PC-9 (cell line): ENCODE data around the gene PHLDB2. TPM values are rescaled to one million over a fixed set of nuclear protein-coding genes. Genes with fewer than 3 reads are reported as not detected.

Experiments
- BruUV-seq: library from RNA; stranded (reverse); fragments of 400-500 nt; replicated peaks from 2 replicates; lab custom pipeline; 2021; lab: Mats Ljungman, UMichigan
- CTCF ChIA-PET: fragments of 300-600 bp; sonication (Branson Sonifier 250); formaldehyde crosslinking; loops from one replicate; lab custom pipeline; 2022; ENCODE audit warnings: antibody characterized with exemption; lab: Charles Lee
- POLR2A ChIA-PET: fragments of 300-600 bp; sonication (Branson Sonifier 250); formaldehyde crosslinking; loops from one replicate; lab custom pipeline; 2022; ENCODE audit warnings: antibody characterized with exemption; ENCODE audit not compliant: unreplicated experiment; lab: Charles Lee
- DNase-seq, 2 experiments: peaks; one replicate each; pipeline versions ENCODE4 v3.0.0 to v3.0.0-alpha.2; 2015 to 2022; ENCODE audit warnings: mixed read lengths in 1 of 2
- H2AFZ ChIP-seq: fragments of 200-600 bp; sonication (generic); 2 replicates; pipeline ENCODE4 v1.8.1; 2017; ENCODE audit warnings: antibody characterized with exemption
- H3F3A ChIP-seq: fragments of 200-600 bp; sonication (generic); 2 replicates; pipeline ENCODE4 v1.8.1; 2017; ENCODE audit warnings: antibody characterized with exemption, mild to moderate bottlenecking, low read depth; ENCODE audit not compliant: insufficient read depth
- H3K27ac ChIP-seq: fragments of 200-600 bp; sonication (generic); 2 replicates; pipeline ENCODE4 v1.6.1; 2016; ENCODE audit warnings: mixed run types
- H3K27me3 ChIP-seq: fragments of 200-600 bp; sonication (generic); 2 replicates; pipeline ENCODE4 v1.6.1; 2016; ENCODE audit warnings: low read depth, mixed run types; ENCODE audit not compliant: insufficient read depth
- H3K36me3 ChIP-seq: fragments of 200-600 bp; sonication (generic); 2 replicates; pipeline ENCODE4 v1.6.1; 2016; ENCODE audit warnings: low read depth, mixed run types
- H3K4me1 ChIP-seq: fragments of 200-600 bp; sonication (generic); replicated peaks from 2 replicates; pipeline ENCODE4 v1.6.1; 2016; ENCODE audit warnings: mixed run types; ENCODE audit not compliant: insufficient read depth
- H3K4me2 ChIP-seq: fragments of 200-600 bp; sonication (generic); 2 replicates; pipeline ENCODE4 v1.6.1; 2017; ENCODE audit warnings: mixed run types
- H3K4me3 ChIP-seq: fragments of 200-600 bp; sonication (generic); 2 replicates; pipeline ENCODE4 v1.6.1; 2016; ENCODE audit warnings: mixed run types
- H3K79me2 ChIP-seq: fragments of 200-600 bp; sonication (generic); 2 replicates; pipeline ENCODE4 v1.6.1; 2017; ENCODE audit warnings: low read depth, mixed run types
- H3K9me2 ChIP-seq: fragments of 200-600 bp; sonication (generic); 2 replicates; pipeline ENCODE4 v1.8.1; 2017; ENCODE audit warnings: mild to moderate bottlenecking; ENCODE audit not compliant: insufficient read depth
- H3K9me3 ChIP-seq: fragments of 200-600 bp; sonication (generic); 2 replicates; pipeline ENCODE4 v1.8.1; 2016; ENCODE audit warnings: low read depth; ENCODE audit not compliant: insufficient read depth
- H4K20me1 ChIP-seq: fragments of 200-600 bp; sonication (generic); 2 replicates; pipeline ENCODE4 v1.8.1; 2017; ENCODE audit not compliant: insufficient read depth
- CTCF ChIP-seq: fragments of 200-600 bp; sonication (generic); conservative IDR thresholded peaks from 2 replicates; pipeline ENCODE4 v1.6.1; 2017; ENCODE audit warnings: mixed run types, antibody characterized with exemption, mild to moderate bottlenecking, moderate library complexity
- EZH2 ChIP-seq: fragments of 200-600 bp; sonication (generic); IDR thresholded peaks from 2 replicates; pipeline ENCODE4 v1.8.0; 2017; ENCODE audit warnings: antibody characterized with exemption, low read depth
- intact Hi-C: fragments of 100-400 bp; cut with micrococcal nuclease; formaldehyde crosslinking; loops from one replicate; pipeline ENCODE4 v1.10.0; 2022; ENCODE audit not compliant: unreplicated experiment
- total RNA-seq: library from RNA; stranded (reverse); gene quantifications from 2 replicates; pipeline ENCODE4 v1.2.3, GENCODE V29; 2021

PHLDB2 gene
- total RNA-seq, 1 experiment from 2014 or later, result 42.7 TPM

- POLR2A ChIA-PET, result interaction anchor here (0.6 kb wide), 1 partner anchor 54 kb away, joined by 3 read pairs; no protein-coding TSS in a partner anchor
- H3F3A ChIP-seq, result no peaks in the 10 kb centered on the region
- no peaks in the 10 kb centered on the region for H3K9me2 ChIP-seq
- no peak for DNase-seq
- H3K27me3 ChIP-seq, result no peaks in the 10 kb centered on the region
- no peaks in the 10 kb centered on the region for H3K79me2 ChIP-seq
- H4K20me1 ChIP-seq, result no peaks in the 10 kb centered on the region
- H3K27ac ChIP-seq, result no peak overlapping the region
- H3K4me2 ChIP-seq, result no peak overlapping the region
- no peak overlapping the region for H3K4me3 ChIP-seq
- TF ChIP-seq CTCF (no peak), EZH2 (no peak)
- BruUV-seq, result no TSS peak
- no peaks in the 10 kb centered on the region for H3K4me1 ChIP-seq
- intact Hi-C loops, result no loop called here
- H3K9me3 ChIP-seq, result peaks cover 9% of the 10 kb centered on the region
- CTCF ChIA-PET, result no interaction called here
- no peaks in the 10 kb centered on the region for H3K36me3 ChIP-seq
- H2AFZ ChIP-seq, result no peak overlapping the region
These were observed 36.3 kb upstream of the PHLDB2 start for GRCh38 chr3:111822804-111823203.

GRCh38 chr3:111823341-111823855, 35.7 kb upstream of the PHLDB2 start:
- intact Hi-C loops, result no loop called here

GRCh38 chr3:111824351-111824750, 34.7 kb upstream of the PHLDB2 start:
- BruUV-seq, result no TSS peak
- Histone ChIP-seq H3K4me2 (no peak overlapping the region), H2AFZ (no peak overlapping the region), H3K9me2 (no peaks in the 10 kb centered on the region), H3F3A (no peaks in the 10 kb centered on the region), H3K4me3 (no peak overlapping the region), H3K4me1 (peaks cover 6% of the 10 kb centered on the region; the same call in 1 of the 2 replicates), H3K79me2 (no peaks in the 10 kb centered on the region), H3K9me3 (peaks cover 7% of the 10 kb centered on the region), H3K27ac (no peak overlapping the region), H4K20me1 (no peaks in the 10 kb centered on the region), H3K36me3 (no peaks in the 10 kb centered on the region), H3K27me3 (no peaks in the 10 kb centered on the region)
- TF ChIP-seq EZH2, result no peak
- no peak for TF ChIP-seq CTCF
- ChIA-PET POLR2A (no interaction called here), CTCF (no interaction called here)
- intact Hi-C loops, result no loop called here
- no peak for DNase-seq

More at GRCh38 chr3:111823341-111823855, 35.7 kb upstream of the PHLDB2 start:
- Histone ChIP-seq H3K4me2 (no peak overlapping the region), H3K9me3 (peaks cover 9% of the 10 kb centered on the region), H3K27me3 (no peaks in the 10 kb centered on the region), H2AFZ (no peak overlapping the region), H3K36me3 (no peaks in the 10 kb centered on the region), H3K79me2 (no peaks in the 10 kb centered on the region), H3K9me2 (no peaks in the 10 kb centered on the region), H3K27ac (no peak overlapping the region), H4K20me1 (no peaks in the 10 kb centered on the region), H3K4me1 (no peaks in the 10 kb centered on the region), H3K4me3 (no peak overlapping the region), H3F3A (no peaks in the 10 kb centered on the region)
- ChIA-PET CTCF (no interaction called here), POLR2A (no interaction called here)
- no TSS peak for BruUV-seq
- DNase-seq, result no peak
- TF ChIP-seq CTCF (no peak), EZH2 (no peak)
